MM.1S (cell line): Measurements from ENCODE around the gene TMEM121.
A peak's percentile ranks its signal among the peaks of the same experiment; 100 is the strongest.

Experiments
- EZH2 ChIP-seq: fragments of 300-600 bp; sonication (generic); optimal IDR thresholded peaks from 2 replicates; pipeline ENCODE3; 2017; ENCODE audit warnings: low read depth, mild to moderate bottlenecking, antibody characterized with exemption, low read length, mixed read lengths
- EZH2phosphoT487 ChIP-seq: fragments of 300-600 bp; sonication (generic); IDR thresholded peaks from 2 replicates; pipeline ENCODE4 v1.6.1; 2018; ENCODE audit warnings: antibody characterized with exemption, low read length
- TF ChIP-seq, protein P1 (sequence below): fragments of 300-600 bp; sonication (generic); IDR thresholded peaks from 2 replicates; pipeline ENCODE4 v1.5.1; 2016; ENCODE audit warnings: antibody characterized with exemption, low read length, mixed read lengths

DNA sequence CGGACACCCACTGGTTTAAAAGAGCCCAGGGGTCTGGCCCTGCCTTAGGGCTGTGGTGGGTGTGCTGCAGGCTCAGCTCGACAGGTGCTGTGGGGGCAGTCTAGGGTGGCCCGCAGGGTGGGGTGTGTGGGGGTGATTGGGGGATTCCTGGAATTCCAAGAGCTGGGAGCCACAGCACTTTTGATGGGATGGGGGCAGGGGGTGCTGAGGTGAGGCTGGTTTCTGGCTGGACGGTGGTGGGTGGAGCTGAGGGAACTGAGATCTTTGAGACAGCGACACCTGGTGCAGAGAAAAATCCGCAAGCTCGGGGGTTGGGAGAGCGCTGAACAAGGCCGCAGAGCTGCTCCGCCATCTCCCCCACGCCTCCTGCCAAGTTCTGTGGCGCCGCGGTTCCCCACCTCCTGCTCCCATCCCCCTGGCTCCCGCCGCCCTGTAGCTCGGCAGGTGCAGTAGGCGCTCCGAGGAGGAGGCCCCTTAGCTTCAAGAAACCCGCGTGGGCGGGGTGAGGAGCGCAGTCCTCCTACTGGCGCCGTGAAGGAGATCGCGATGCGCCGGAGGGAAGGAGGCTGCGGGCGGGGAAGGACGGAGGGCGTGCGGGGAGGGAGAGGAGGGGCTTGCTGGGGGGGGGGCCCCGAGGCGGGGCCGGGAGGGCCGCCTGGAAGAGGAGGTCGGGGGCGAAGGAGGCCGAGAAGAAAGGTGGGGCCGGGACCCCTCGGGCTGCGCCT, 36.7 kb upstream of the TMEM121 start:
- TF ChIP-seq, protein P1, sequence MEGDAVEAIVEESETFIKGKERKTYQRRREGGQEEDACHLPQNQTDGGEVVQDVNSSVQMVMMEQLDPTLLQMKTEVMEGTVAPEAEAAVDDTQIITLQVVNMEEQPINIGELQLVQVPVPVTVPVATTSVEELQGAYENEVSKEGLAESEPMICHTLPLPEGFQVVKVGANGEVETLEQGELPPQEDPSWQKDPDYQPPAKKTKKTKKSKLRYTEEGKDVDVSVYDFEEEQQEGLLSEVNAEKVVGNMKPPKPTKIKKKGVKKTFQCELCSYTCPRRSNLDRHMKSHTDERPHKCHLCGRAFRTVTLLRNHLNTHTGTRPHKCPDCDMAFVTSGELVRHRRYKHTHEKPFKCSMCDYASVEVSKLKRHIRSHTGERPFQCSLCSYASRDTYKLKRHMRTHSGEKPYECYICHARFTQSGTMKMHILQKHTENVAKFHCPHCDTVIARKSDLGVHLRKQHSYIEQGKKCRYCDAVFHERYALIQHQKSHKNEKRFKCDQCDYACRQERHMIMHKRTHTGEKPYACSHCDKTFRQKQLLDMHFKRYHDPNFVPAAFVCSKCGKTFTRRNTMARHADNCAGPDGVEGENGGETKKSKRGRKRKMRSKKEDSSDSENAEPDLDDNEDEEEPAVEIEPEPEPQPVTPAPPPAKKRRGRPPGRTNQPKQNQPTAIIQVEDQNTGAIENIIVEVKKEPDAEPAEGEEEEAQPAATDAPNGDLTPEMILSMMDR: peak; percentile 62
- TF ChIP-seq EZH2phosphoT487 (no peak), EZH2 (no peak)
